GM12874 (cell line): ENCODE data around the gene ABHD12.

ENCODE experiments used
- CTCF ChIP-seq: IDR thresholded peaks from 2 replicates; pipeline ENCODE4 v1.5.1; 2011; ENCODE audit warnings: low read depth, mild to moderate bottlenecking, control low read depth, low read length, moderate library complexity; ENCODE audit not compliant: insufficient read depth

ABHD12 gene

DNA sequence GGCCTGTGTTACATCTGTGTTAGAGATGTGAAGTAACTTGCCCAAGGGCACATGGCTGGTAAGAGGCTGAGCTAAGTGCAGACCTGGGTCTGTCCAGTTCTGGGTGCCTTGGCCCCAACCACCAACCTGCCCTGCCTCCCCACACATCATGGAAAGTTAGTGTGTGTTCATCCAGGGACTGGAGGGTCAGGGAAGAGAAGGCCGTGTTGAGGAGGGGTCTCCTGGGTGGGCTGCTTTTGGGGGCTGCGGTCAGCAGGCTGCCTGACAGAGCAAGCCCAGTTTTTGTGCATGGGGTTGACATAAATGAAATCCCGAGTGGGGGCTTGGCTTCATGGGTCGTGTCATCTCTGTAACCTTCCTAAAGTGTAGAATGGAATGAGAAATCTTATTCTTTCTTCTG, 131.8 kb downstream of the ABHD12 start:
- no peak for TF ChIP-seq CTCF

GRCh38 chr20:25258476-25258805, 132.2 kb downstream of the ABHD12 start:
- no peak for TF ChIP-seq CTCF

GRCh38 chr20:25257756-25258475, 132.7 kb downstream of the ABHD12 start:
- TF ChIP-seq CTCF: no peak

DNA sequence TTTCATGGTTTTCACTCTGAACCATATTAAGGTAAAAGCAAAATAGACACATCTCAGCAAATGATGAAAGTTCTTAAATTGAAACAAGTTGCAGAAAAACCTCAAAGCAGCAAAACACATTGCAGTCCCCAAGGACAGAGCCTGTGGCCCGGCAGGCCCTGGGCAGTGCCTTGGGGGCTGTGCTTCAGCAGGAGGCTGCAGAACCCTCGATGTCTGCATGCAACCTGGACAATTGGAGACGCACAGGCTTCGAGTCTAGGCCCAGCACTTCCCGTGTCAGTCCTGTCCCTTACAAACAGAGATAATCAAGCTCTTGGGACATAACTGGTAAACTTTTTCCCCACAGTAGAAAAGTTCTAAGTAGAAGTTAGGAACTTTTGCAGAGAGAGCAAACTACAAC, 133.5 kb downstream of the ABHD12 start:
- TF ChIP-seq CTCF: no peak

- TF ChIP-seq CTCF: no peak
Measured at GRCh38 chr20:25256226-25256859, 134.3 kb downstream of the ABHD12 start.

GRCh38 chr20:25254986-25255680, 135.5 kb downstream of the ABHD12 start:
- TF ChIP-seq CTCF: no peak

GRCh38 chr20:25254571-25254970, 136.1 kb downstream of the ABHD12 start:
- no peak for TF ChIP-seq CTCF
